Trophoblast cell (in vitro differentiated cells and primary cell): Measurements from ENCODE around the gene MUL1.

Experiments used
- DNase-seq, 2 donors: peaks; one replicate each; pipeline ENCODE4 v3.0.0-alpha.2; 2016
- H2AFZ ChIP-seq: 2 replicates; pipeline ENCODE4 v1.6.1; 2013; ENCODE audit warnings: low read length, moderate library complexity, mild to moderate bottlenecking; ENCODE audit not compliant: insufficient read depth, poor library complexity
- H2AK5ac ChIP-seq: 2 replicates; pipeline ENCODE4 v1.6.1; 2013; ENCODE audit warnings: mild to moderate bottlenecking, low read length
- H2BK120ac ChIP-seq: 2 replicates; pipeline ENCODE4 v1.6.1; 2013; ENCODE audit warnings: low read length, mild to moderate bottlenecking, moderate library complexity; ENCODE audit not compliant: insufficient read depth, poor library complexity
- H2BK12ac ChIP-seq: 2 replicates; pipeline ENCODE4 v1.6.1; 2013; ENCODE audit warnings: mild to moderate bottlenecking, low read length, moderate library complexity
- H2BK5ac ChIP-seq: 2 replicates; pipeline ENCODE4 v1.6.1; 2013; ENCODE audit warnings: low read length, low read depth, moderate library complexity, mild to moderate bottlenecking; ENCODE audit not compliant: poor library complexity
- H3K14ac ChIP-seq: 2 replicates; pipeline ENCODE4 v1.6.1; 2013; ENCODE audit warnings: mild to moderate bottlenecking, low read length
- H3K18ac ChIP-seq: 2 replicates; pipeline ENCODE4 v1.6.1; 2013; ENCODE audit warnings: mild to moderate bottlenecking, low read length
- H3K23ac ChIP-seq: 2 replicates; pipeline ENCODE4 v1.6.1; 2013; ENCODE audit warnings: low read length
- H3K27ac ChIP-seq: 2 replicates; pipeline ENCODE4 v1.5.1; 2013; ENCODE audit warnings: low read depth, mild to moderate bottlenecking, inconsistent platforms, low read length, moderate library complexity
- H3K27me3 ChIP-seq: 2 replicates; pipeline ENCODE4 v1.6.1; 2013; ENCODE audit warnings: inconsistent platforms, mild to moderate bottlenecking, low read length, moderate library complexity; ENCODE audit not compliant: insufficient read depth
- H3K36me3 ChIP-seq, 2 experiments: 1 replicate in 1 of 2; 2 replicates in 1 of 2; pipeline ENCODE4 v1.6.1; 2013; ENCODE audit warnings: low read length in 2 of 2, mild to moderate bottlenecking in 2 of 2, moderate library complexity in 1 of 2; ENCODE audit not compliant: insufficient read depth in 2 of 2, control insufficient read depth in 1 of 2
- H3K4ac ChIP-seq: 2 replicates; pipeline ENCODE4 v1.6.1; 2013; ENCODE audit warnings: low read depth, mild to moderate bottlenecking, low read length, moderate library complexity
- H3K4me1 ChIP-seq, 2 experiments: 1 replicate in 1 of 2; 2 replicates in 1 of 2; pipeline ENCODE4 v1.6.1; 2013; ENCODE audit warnings: low read length in 2 of 2, mild to moderate bottlenecking in 2 of 2, moderate library complexity in 1 of 2; ENCODE audit not compliant: insufficient read depth in 2 of 2, control insufficient read depth in 1 of 2
- H3K4me2 ChIP-seq: 2 replicates; pipeline ENCODE4 v1.6.1; 2013; ENCODE audit warnings: inconsistent platforms, mild to moderate bottlenecking, low read length, moderate library complexity
- H3K4me3 ChIP-seq: 2 replicates; pipeline ENCODE4 v1.5.1; 2013; ENCODE audit warnings: mild to moderate bottlenecking, low read depth, low read length, inconsistent platforms
- H3K79me1 ChIP-seq: one replicate; pipeline ENCODE4 v1.6.1; 2013; ENCODE audit warnings: low read length
- H3K79me2 ChIP-seq: 2 replicates; pipeline ENCODE4 v1.6.1; 2013; ENCODE audit warnings: low read length, mild to moderate bottlenecking; ENCODE audit not compliant: control insufficient read depth, insufficient read depth, poor library complexity
- H3K9ac ChIP-seq: 2 replicates; pipeline ENCODE4 v1.6.1; 2013; ENCODE audit warnings: mild to moderate bottlenecking, low read length
- H3K9me3 ChIP-seq: 2 replicates; pipeline ENCODE4 v1.6.1; 2013; ENCODE audit warnings: low read depth, mild to moderate bottlenecking, control low read depth, inconsistent platforms, low read length; ENCODE audit not compliant: insufficient read depth
- H4K12ac ChIP-seq: 2 replicates; pipeline ENCODE4 v1.6.1; 2013; ENCODE audit warnings: low read depth, mild to moderate bottlenecking, low read length, moderate library complexity
- H4K8ac ChIP-seq: 2 replicates; pipeline ENCODE4 v1.6.1; 2013; ENCODE audit warnings: low read depth, mild to moderate bottlenecking, low read length, moderate library complexity
- H4K91ac ChIP-seq: one replicate; pipeline ENCODE4 v1.6.1; 2013; ENCODE audit warnings: low read depth, mild to moderate bottlenecking, low read length, moderate library complexity
- WGBS: extraction: QIAGEN DNeasy Blood & Tissue Kit; methylation state at CpG from one replicate; pipeline ENCODE4 v1.1.7; 2013; ENCODE audit warnings: missing lambda C conversion rate; ENCODE audit not compliant: insufficient read length, insufficient coverage; ENCODE audit errors: extremely low coverage; 5-methylcytosine and 5-hydroxymethylcytosine counted together

The MUL1 gene

DNA sequence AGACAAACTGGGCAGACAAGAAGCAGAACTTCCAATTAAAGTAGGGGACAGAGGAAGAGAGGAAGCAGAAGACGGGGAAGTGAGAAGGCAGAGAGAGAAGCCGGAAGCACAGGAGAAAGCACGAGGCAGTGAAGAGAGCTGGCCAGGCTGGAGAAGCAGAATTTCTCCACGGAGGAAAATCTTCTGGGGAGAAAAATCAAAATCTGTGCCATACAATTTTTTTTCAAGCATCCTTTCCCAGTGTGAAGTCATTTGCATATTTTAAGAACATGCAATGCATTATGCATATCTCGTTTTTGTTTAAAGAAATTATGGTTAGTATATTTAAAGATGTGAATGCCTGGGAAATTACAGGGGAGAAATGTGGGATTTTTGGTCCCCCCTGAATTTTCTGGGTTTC lies 14.6 kb downstream of the MUL1 start:
- WGBS: no CpG with 5 or more reads among the region's 5 CpGs
- no peak overlapping the region for H4K8ac ChIP-seq
- no peak overlapping the region for H2BK120ac ChIP-seq
- H2BK5ac ChIP-seq: no peak overlapping the region
- H3K4me3 ChIP-seq: no peak overlapping the region
- H3K23ac ChIP-seq: no peak overlapping the region
- peaks cover 13 to 20% of the 10 kb centered on the region in 2 experiments for H3K4me1 ChIP-seq
- DNase-seq: no peak
- no peak overlapping the region for H2AFZ ChIP-seq
- H3K79me1 ChIP-seq: no peaks in the 10 kb centered on the region
- H3K27ac ChIP-seq: no peak overlapping the region
- H4K12ac ChIP-seq: no peak overlapping the region
- H3K9ac ChIP-seq: no peak overlapping the region
- no peak overlapping the region for H3K18ac ChIP-seq
- H3K36me3 ChIP-seq: peaks cover 3 to 4% of the 10 kb centered on the region in 2 experiments
- H3K4me2 ChIP-seq: no peak overlapping the region
- no peaks in the 10 kb centered on the region for H3K27me3 ChIP-seq
- H2BK12ac ChIP-seq: no peak overlapping the region
- H3K14ac ChIP-seq: no peak overlapping the region
- H2AK5ac ChIP-seq: no peak overlapping the region
- no peaks in the 10 kb centered on the region for H3K9me3 ChIP-seq
- no peak overlapping the region for H4K91ac ChIP-seq
- H3K4ac ChIP-seq: no peak overlapping the region
- no peaks in the 10 kb centered on the region for H3K79me2 ChIP-seq

DNA sequence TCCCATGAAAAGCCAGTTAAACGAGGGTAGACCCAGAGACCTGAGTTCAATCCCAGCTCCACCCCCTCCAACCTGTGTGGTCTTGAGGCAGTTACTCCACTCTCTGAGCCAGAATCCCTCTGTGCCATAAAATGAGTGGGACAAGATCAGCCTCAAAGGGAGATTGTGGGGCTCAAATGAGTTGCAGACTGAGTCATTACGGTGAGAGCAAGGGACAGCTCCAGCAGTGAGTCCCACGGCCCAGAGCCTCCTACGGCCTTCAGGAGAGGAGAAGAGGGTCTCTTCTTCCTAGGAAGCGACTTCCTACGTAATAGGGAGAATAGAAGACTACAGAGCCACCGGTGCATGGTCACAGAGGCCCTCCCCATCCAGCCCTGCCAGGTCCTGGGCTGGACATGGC lies 15.2 kb downstream of the MUL1 start:
- H3K79me1 ChIP-seq: no peaks in the 10 kb centered on the region
- no peaks in the 10 kb centered on the region for H3K27me3 ChIP-seq
- no peak overlapping the region for H3K4me3 ChIP-seq
- H2AK5ac ChIP-seq: no peak overlapping the region
- H2BK12ac ChIP-seq: no peak overlapping the region
- H2BK5ac ChIP-seq: no peak overlapping the region
- H3K9ac ChIP-seq: no peak overlapping the region
- no peak overlapping the region for H4K12ac ChIP-seq
- H3K36me3 ChIP-seq: no peaks in the 10 kb centered on the region
- no peak for DNase-seq
- no peak overlapping the region for H3K4me2 ChIP-seq
- no peak overlapping the region for H3K14ac ChIP-seq
- H2BK120ac ChIP-seq: no peak overlapping the region
- H3K18ac ChIP-seq: no peak overlapping the region
- H3K27ac ChIP-seq: no peak overlapping the region
- no peaks in the 10 kb centered on the region for H3K79me2 ChIP-seq
- H4K8ac ChIP-seq: no peak overlapping the region
- peaks cover 13 to 20% of the 10 kb centered on the region in 2 experiments for H3K4me1 ChIP-seq
- no peak overlapping the region for H3K4ac ChIP-seq
- H3K9me3 ChIP-seq: no peaks in the 10 kb centered on the region
- H3K23ac ChIP-seq: no peak overlapping the region
- no peak overlapping the region for H2AFZ ChIP-seq
- no CpG with 5 or more reads among the region's 7 CpGs for WGBS
- no peak overlapping the region for H4K91ac ChIP-seq

DNA sequence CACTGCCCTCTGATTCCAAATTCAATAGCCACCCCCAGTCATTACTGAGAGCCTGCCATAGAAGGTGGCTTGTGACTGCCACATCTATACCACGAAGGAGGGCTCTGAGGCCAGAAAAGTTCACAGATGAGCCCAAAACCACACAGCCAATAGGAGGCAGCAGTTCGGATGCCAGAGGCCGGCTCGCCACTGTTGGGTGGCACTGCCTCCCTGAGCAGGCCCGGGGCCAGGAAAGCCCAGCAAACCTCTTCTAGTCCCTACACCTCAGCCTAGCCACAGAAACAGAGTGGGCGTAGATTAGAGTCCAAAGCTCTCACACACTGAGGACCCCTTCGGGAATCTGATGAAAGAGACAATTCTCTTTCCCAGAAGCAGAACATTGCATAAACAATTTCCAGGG lies 16.1 kb downstream of the MUL1 start:
- Histone ChIP-seq H2BK120ac (no peak overlapping the region), H2AFZ (no peak overlapping the region), H3K4ac (no peak overlapping the region), H4K91ac (no peak overlapping the region), H4K8ac (no peak overlapping the region), H3K4me1 (peaks cover 13 to 20% of the 10 kb centered on the region in 2 experiments), H3K79me1 (no peaks in the 10 kb centered on the region), H3K18ac (no peak overlapping the region), H3K14ac (no peak overlapping the region), H2BK5ac (no peak overlapping the region), H3K9me3 (no peaks in the 10 kb centered on the region), H3K36me3 (no peaks in the 10 kb centered on the region), H3K79me2 (no peaks in the 10 kb centered on the region), H3K4me2 (no peak overlapping the region), H3K23ac (no peak overlapping the region), H2BK12ac (no peak overlapping the region), H3K9ac (no peak overlapping the region), H4K12ac (no peak overlapping the region), H2AK5ac (no peak overlapping the region), H3K27me3 (peaks cover 2% of the 10 kb centered on the region), H3K4me3 (no peak overlapping the region), H3K27ac (no peak overlapping the region)
- no peak for DNase-seq
- no CpG with 5 or more reads among the region's 7 CpGs for WGBS

DNA sequence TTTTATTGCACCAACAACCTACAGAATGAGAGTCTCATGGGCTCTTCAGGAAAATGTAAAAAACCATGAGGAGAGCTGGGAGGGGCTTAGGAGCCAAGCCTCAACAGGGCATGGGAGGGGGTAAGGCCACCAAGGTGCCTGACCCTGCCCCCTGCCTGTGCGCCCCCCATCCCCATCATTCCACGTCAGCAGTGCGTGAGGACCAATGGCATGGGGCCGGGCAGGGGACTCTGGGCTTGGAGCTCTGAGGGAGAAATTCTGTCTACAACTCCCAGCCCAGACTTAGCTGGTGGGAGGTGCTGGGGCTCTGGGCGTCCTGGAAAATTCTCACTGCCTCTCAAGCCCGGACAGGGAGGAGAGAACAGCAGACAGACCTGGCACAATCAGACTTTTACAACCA lies 16.8 kb downstream of the MUL1 start:
- no peak overlapping the region for H3K4me3 ChIP-seq
- no peak overlapping the region for H3K4ac ChIP-seq
- no peaks in the 10 kb centered on the region for H3K36me3 ChIP-seq
- no peak overlapping the region for H4K91ac ChIP-seq
- H3K9ac ChIP-seq: no peak overlapping the region
- peaks cover 2% of the 10 kb centered on the region for H3K79me2 ChIP-seq
- no peak overlapping the region for H4K8ac ChIP-seq
- peaks cover 4% of the 10 kb centered on the region for H3K79me1 ChIP-seq
- no peak overlapping the region for H3K23ac ChIP-seq
- no peak overlapping the region for H2BK12ac ChIP-seq
- no peak overlapping the region for H3K4me2 ChIP-seq
- H4K12ac ChIP-seq: no peak overlapping the region
- no peak overlapping the region for H2BK5ac ChIP-seq
- no peak overlapping the region for H3K18ac ChIP-seq
- DNase-seq: no peak
- H3K9me3 ChIP-seq: no peaks in the 10 kb centered on the region
- H2AK5ac ChIP-seq: no peak overlapping the region
- no CpG with 5 or more reads among the region's 6 CpGs for WGBS
- H3K4me1 ChIP-seq: peaks cover 9 to 15% of the 10 kb centered on the region in 2 experiments
- no peak overlapping the region for H2AFZ ChIP-seq
- no peak overlapping the region for H2BK120ac ChIP-seq
- H3K27ac ChIP-seq: no peak overlapping the region
- H3K27me3 ChIP-seq: peaks cover 4% of the 10 kb centered on the region
- no peak overlapping the region for H3K14ac ChIP-seq
